Loucy (cell line): ENCODE measurements around the gene UVRAG.

ENCODE experiments used
- CTCF ChIP-seq: fragments of 200-600 bp; sonication (generic); conservative IDR thresholded peaks from 2 replicates; pipeline ENCODE4 v1.5.1; 2014; ENCODE audit warnings: mild to moderate bottlenecking, antibody characterized with exemption, low read length
- EZH2phosphoT487 ChIP-seq: fragments of 200-600 bp; IDR thresholded peaks from 2 replicates; pipeline ENCODE4 v1.6.1; 2018; ENCODE audit warnings: antibody characterized with exemption, mild to moderate bottlenecking, moderate library complexity, borderline replicate concordance

DNA sequence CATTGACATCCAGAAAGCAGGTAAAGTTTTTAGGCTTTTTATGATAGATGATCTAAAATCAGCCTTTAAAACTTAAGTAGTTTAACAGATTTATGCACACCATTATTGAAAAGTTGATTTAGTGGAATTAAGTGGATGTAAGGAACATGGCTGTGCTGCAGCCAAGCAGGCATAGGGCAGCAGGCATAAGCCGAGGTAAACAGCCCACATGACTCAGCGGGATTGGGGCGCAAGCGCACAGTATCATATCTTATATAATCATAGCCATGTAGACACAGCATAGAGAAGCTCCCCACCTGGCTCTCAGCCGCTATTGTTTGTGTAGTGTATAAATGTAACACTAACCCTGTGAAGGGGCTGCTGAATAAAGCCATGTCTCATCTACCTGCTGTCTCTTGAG is 233.8 kb downstream of the UVRAG start:
- TF ChIP-seq CTCF (no peak), EZH2phosphoT487 (no peak)
